Measurements from ENCODE around the gene IL24.

Gene IL24

GRCh38 chr1:206882555-206882954 lies 14.7 kb upstream of the IL24 start:
- DNase-seq, result no peak

GRCh38 chr1:206883160-206883559 lies 14.1 kb upstream of the IL24 start:
- no peak for DNase-seq

GRCh38 chr1:206883876-206884275 lies 13.4 kb upstream of the IL24 start:
- DNase-seq, result no peak

- DNase-seq, result no peak
These were observed 11.7 kb upstream of the IL24 start for GRCh38 chr1:206885341-206886060.

GRCh38 chr1:206886831-206887230 lies 10.4 kb upstream of the IL24 start:
- no peak for DNase-seq

- DNase-seq, result no peak
These were observed 9.5 kb upstream of the IL24 start for GRCh38 chr1:206887701-206888100.

GRCh38 chr1:206890125-206891060 lies 6.8 kb upstream of the IL24 start:
- peak; percentile 34 for DNase-seq

- no peak for DNase-seq
These were observed 5.8 kb upstream of the IL24 start for GRCh38 chr1:206891412-206891811.

- no peak for DNase-seq
These were observed 4.8 kb upstream of the IL24 start for GRCh38 chr1:206892351-206892984.

GRCh38 chr1:206893380-206893779 lies 3.9 kb upstream of the IL24 start:
- DNase-seq, result no peak

GRCh38 chr1:206895325-206895724 lies 1.9 kb upstream of the IL24 start:
- DNase-seq, result no peak

GRCh38 chr1:206895837-206896242 lies 1.4 kb upstream of the IL24 start:
- no peak for DNase-seq

- DNase-seq, result no peak
These were observed 982 bp upstream of the IL24 start for GRCh38 chr1:206896261-206896660.

- no peak for DNase-seq
These were observed 1.1 kb downstream of the IL24 start for GRCh38 chr1:206898089-206898914.

- no peak for DNase-seq
These were observed 1.7 kb downstream of the IL24 start for GRCh38 chr1:206898915-206899431.

- no peak for DNase-seq
These were observed 2.5 kb downstream of the IL24 start for GRCh38 chr1:206899717-206900116.

- no peak for DNase-seq
These were observed 2.9 kb downstream of the IL24 start for GRCh38 chr1:206900149-206900548.

GRCh38 chr1:206901944-206902343 lies 4.7 kb downstream of the IL24 start:
- DNase-seq, result no peak

- DNase-seq, result no peak
These were observed 5.5 kb downstream of the IL24 start for GRCh38 chr1:206902702-206903101.

- DNase-seq, result no peak
These were observed 6.4 kb downstream of the IL24 start for GRCh38 chr1:206903687-206904086.

- DNase-seq, result no peak
These were observed 7.3 kb downstream of the IL24 start for GRCh38 chr1:206904423-206905142.
